HL-60/S4 treated with phorbol 12-myristate 13-acetate at 8.2 ng/mL for 4 days and 3 days (cell line): ENCODE results near the gene GPLD1.

Experiments used
- in situ Hi-C: fragments of 300-500 bp; cut with MboI; formaldehyde crosslinking; loops from 2 replicates; pipeline ENCODE4 v1.15.0; 2022; ENCODE audit warnings: low sequenced_read_pairs

The GPLD1 gene

DNA sequence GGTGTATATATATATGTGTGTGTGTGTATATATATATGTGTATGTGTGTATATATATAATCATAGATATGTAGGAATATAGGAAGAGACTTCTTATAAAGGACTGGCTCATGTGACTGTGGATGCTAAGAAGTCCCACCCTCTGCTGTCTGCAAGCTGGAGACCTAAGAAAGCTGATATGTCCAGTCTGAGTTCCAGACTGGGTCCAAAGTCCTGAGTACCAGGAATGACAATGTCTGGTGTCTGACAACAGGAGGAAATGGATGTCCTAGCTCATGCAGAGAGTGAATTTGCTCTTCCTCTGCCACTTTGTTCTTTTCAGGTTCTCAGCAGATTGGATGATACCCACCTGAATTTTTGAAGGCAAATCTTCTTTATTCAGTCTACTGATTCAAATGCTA, 12.5 kb upstream of the GPLD1 start:
- in situ Hi-C loops: no loop called here

DNA sequence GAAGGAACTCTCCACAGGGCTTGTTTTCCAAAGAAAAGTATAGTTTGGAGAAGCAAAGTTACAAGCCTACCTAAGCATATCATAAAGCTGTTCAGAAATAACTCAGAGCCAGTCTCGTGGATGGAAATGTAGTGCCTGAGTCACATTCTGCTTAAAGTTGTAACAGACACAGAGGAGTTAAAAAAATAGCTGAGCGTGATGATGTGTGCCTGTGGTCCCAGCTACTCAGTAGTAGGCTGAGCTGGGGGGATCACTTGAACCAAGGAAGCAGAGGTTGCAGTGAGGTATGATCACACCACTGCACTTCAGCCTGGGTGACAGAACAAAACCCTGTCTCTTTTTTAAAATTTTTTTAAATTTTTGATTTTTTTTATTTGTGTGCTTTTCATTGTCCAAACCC, 12.0 kb upstream of the GPLD1 start:
- in situ Hi-C loops: no loop called here

DNA sequence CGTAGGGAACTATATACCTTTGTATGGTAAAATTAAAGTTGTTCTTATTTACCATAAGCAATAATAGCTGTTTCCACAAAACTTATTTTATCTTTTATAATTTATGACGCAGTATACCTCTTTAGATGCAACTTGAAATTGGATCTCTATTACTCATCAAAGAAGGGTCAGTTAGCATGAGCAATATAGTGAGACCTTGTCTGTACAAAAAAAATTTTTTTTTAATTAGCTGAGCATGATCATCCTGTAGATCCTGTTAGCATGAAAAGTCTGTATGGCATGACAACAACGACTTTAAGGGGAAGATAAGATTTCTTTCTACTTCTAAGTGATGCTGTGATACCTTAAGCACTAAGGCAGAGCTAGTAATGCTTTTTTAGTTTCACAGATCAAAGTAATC, 11.3 kb upstream of the GPLD1 start:
- in situ Hi-C loops: no loop called here

DNA sequence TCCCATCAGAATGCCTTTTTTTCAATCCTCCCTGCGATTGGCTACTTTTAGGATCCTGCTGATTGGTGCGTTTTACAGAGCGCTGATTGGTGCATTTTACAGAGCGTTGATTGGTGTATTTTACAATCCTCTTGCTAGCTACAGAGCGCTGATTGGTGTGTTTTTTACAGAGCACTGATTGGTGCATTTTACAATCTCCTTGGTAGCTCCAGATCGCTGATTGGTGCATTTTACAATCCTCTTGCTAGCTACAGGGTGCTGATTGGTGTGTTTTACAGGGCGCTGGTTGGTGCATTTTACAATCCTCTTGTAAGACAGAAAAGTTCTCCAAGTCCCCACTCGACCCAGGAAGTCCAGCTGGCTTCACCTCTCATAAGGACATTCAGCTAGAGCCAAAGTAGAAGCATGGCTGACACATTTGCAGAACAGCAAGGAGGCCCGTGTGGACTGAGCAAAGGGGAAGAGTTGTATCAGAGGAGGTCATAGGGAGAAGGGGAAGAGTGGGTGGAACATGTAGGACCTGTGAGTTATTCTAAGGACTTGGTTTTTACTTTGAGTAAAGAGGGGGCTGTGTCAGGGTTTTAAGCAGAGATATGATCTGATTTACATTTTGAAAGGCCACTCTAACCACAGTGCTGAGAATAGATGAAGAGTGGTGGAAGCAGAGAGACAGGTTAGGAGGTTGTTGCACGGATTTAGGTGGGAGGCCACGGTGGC, 8.0 kb upstream of the GPLD1 start:
- in situ Hi-C loops: no loop called here

DNA sequence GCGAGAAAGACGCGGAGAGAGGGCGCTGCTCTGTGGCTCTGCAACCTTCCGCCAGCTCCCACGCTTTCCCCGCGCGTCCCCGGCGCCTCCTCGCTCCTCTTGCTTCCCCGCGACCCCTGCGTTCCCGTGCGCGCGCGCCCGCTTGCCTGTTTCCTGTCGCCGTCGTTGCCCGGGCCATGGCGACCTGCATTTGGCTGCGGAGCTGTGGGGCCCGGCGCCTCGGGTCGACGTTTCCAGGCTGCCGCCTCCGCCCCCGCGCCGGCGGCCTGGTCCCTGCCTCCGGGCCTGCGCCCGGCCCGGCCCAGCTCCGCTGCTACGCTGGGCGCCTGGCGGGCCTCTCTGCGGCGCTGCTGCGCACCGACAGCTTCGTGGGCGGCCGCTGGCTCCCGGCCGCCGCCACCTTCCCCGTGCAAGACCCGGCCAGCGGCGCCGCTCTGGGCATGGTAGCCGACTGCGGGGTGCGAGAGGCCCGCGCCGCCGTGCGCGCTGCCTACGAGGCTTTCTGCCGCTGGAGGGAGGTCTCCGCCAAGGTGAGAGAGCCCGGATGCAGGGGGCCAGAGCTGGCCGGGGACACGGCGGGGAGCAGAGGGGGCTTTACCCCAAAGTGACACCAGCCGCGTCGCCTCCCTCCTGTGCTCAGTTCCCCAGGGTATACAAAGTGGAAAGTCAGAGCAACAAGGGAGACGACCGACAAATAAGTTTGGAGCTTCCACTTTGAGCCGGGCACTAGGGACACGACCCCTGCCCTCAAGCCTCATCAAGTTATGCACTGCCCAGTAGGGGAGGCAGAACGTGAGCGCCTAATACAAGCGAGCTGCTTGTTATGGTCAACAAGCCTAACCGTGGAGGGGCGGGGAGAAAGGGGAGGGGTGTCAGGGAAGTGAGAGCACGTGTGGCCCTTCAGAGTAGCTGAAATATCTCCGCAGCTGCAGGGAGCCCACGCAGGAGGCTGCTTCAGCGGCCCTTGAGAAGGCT, 5.7 kb upstream of the GPLD1 start, which contains the start of gene ALDH5A1:
ALDH5A1 (plus strand) TSS at position 149 of the 975 bp plus-strand sequence; CDS start at position 177, 28 bp downstream.
- in situ Hi-C loops: no loop called here

DNA sequence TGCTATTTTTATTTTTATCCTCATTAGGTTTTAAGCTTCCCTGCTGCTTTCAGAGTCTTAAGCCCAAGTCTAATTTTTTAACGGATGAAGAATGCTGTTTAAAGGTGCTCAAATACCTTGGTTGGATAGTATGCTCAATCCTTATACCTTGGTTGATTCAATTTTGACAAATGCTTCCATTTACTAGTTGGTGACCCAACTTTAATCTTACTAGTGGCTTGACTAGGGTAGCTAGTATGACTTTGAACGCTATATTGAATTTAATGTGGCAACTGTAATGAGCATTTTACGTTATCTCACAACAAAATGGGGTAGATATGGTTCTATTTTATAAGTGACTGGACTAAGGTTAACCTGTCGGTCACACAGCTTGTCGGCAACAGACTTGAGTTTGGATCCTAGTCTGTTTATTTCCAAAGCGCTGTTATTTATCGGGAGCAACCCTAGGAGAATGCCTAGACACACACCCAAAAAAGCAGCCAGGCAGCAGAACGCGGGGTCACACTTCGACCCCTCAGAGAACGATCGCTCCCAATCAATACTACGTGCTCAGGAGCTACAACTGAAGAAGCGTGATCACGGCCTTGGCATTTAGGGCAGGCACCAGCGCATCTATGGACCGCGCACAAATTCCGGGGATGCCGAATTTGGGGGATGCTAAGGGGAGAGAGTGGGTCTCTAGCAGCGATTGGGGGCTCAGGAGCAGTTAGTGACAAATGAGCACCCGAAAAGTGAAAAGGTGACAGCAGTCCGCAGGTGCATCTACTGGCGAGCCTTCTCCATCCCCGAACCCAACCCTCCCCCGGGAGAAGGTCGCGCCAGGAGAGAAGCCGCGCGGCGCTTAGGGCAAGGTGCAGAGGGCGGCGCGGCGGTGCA, 4.8 kb upstream of the GPLD1 start:
- in situ Hi-C loops: no loop called here

DNA sequence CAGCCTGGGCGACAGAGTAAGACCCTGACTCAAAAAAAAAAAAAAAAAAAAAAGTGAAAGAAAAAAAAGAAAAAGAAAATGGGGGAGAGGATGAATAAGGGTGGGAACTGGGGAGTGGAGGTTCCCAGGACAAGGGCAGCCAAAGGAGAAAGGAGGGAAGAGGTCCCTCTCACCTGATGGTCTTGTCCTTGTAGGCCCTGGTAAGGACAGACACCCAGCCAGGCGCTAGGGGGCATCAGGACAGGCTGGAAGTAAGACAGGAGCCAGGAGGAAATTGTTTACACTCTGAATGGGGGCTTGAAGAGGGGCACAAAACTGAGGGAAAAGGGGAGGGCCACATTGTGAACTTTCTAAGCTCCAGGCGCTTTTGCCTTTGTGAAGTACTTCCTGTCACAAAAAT, 3.1 kb upstream of the GPLD1 start:
- in situ Hi-C loops: no loop called here

DNA sequence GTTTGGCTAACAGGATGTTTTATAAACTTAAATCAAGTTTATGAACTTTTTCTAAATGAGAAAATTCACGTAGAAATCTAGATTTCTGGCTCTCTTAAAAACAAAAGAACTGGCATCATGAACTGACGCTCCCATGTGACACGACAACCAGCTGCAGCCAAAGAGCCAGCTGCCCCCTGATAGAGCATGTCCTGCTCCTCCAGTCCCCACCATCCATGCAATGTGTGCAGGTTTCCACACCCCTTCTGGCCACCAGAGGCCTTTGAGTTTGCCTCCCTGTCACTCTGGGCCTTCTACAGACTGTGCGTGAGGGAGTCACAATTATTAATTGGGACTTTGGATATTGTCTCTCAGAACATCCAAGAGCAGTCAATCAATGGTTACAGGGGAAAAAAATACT, 1.6 kb upstream of the GPLD1 start:
- in situ Hi-C loops: no loop called here

DNA sequence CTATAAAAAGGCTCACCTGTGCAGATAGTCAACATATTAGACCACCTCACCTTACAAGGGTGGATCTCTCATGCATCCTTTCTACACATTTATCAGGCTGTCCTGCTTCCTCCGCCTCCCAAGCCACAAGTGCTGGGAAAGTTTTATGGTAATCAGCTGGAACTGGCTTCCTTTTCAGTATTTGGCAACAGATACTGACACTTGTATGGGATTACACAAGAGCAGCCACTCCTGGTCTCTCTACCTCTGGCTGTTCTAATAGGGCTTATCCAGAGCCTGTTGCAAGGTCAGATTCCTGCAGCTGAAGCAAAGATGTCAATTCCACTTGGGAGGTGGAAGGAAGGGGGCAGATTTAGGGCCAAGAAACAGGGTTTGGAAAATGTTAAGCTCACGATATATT, 503 bp upstream of the GPLD1 start:
- in situ Hi-C loops: no loop called here

DNA sequence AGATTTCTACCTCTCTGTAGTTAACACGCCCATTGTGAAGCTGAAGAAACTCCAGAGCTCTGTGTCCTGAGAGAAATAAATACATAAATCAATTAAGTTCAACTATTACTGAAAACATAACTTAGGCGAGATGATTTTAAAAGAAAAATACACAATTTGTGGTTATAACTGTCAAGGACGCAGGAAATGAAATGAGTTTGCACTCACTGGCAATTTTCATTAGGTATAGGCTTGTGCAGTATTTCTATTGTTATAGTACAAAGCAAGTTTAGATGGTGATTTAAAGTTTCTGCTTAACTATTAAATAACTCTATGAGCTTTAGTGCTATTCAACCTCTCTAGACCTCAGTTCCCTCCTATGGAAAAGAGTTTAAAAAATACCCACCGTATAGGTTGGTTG, 3.3 kb downstream of the GPLD1 start:
- in situ Hi-C loops: no loop called here

DNA sequence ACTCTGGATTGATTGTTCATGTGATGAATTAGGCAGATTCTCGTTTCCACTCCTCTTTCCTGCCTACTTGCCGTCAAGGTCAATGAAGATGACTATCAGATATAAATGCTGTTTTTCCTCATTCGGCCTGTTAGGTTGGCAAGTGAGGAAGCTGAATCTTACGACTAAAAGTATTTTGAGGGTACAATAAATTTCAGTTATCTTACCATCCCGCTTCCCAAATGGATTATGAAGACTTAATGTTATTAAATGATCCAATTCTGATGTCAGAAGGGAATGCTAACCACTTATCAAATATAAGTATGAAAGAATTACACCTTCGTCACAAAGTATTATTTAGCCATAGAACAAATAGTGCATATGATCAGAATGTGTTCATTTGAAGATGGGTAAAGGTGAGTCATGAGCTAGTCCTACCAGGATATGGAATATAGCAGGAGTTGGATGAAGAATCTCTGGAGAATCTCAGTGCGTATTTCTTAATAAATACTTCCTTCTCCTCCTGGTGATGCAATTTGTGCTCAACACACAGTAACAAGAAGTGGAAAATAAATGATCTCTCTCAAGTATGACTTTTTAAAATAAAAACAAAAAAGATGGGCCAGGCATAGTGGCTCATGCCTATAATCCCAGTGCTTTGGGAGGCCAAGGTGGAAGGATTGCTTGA, 4.6 kb downstream of the GPLD1 start:
- in situ Hi-C loops: no loop called here

DNA sequence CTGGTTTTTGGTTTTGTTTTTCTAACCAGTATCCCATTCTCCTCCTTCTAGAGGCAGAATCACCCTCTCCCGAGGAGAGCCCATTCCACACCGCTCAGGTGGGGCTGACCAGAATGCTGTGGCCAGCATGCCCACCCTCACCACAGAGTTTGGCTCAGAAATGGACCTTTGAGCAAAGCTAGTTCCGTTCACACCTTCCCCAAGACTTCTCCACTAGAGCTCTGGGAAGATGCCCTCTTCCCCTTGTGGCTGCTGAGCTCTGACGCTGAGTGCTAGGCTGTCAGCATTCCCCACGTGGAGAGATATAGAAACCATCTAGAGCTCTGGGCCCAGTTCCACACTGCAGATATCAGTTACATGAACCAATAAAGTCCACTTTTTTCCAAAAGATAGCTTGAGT, 7.9 kb downstream of the GPLD1 start:
- in situ Hi-C loops: no loop called here

DNA sequence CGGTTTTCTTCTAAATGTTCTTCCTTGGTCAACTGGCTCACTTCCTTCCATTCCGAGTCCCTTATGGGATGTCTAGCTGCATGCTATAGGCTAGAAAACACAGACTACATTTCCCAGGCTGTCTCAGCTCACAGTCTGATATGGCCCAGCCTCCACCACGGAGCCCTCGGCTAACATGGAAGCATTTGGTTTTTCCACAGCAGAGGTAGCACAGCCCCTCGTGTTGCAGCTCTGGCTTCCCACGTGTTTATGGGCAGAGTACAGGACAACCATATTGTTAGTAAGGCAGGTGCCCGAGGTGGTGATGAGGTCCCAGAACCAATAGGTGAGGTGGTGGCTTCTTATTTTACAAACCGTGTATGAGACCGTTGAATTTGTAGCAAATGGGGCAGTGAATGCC, 8.7 kb downstream of the GPLD1 start:
- in situ Hi-C loops: no loop called here

DNA sequence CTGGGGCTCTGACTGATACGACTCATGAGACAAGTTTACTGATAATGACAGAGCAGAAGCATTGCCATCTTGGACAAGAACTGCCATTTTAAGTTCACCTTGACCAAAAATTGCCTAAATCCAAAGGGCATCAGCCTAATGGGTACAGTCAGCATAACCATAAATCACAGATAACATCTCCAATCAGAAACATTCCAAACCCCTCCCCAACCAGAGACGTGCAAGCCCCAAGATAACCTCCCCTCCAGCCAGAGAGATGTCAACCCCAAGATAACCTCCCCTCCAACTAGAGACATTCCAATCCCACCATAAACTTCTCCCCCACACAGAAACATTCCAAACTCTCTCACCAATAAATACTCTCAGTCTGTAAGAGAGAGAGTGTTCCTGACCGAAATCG, 10.5 kb downstream of the GPLD1 start:
- in situ Hi-C loops: no loop called here

DNA sequence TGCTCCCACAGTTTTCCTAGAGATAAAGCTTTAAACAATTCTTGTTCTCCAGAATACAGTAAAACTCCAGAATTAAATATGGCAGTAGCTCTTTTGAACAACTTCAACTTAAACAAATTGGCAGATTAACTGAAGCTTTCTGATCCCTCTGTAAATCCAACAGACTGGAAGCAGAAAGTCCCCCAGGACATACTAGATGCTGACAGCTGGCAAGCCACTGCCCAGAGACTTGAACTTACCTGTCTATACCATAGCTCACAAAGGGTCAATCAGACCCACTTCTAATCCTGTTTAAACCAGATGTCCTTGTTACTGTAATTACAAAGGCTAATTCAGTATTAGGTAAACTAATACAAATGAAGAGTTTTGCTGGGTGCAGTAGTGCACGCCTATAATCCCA, 12.3 kb downstream of the GPLD1 start:
- in situ Hi-C loops: no loop called here

DNA sequence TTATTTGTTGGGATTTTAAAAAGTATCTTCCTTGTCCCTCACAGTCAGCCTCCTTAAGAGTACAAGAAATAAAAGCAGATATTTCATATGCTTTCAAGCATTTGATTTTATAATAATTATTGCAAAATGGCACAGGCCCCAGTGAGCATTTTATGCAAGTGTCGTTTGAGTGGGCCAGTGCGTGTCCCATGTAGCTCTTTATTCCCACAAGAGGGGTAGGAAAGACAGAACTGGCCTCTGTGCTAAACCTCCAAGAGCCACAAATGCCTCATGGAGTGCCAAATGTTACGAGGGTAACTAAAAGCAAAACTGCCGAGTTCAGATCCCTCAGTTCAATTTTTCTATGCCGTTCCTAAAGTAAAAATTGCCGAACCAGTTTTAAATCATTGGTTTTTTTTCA, 12.7 kb downstream of the GPLD1 start:
- in situ Hi-C loops: no loop called here

DNA sequence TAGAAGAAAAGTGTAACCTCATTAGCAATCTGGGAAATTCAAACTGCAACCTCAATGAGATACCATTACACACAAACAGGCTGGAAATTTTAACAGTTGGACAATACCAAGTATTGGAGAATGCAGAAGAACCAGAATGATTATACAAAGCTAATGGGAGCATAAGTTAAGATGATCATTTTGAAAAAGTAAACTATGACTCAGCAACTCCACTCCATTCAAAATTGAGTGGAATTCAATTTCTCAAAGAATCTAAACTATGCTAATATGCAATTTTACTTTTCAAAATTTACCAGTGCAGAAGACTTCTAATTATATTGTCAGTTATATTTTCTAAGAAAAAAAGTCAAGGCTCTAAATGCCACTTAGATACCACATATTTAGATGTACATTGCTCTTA, 17.2 kb downstream of the GPLD1 start:
- in situ Hi-C loops: no loop called here

DNA sequence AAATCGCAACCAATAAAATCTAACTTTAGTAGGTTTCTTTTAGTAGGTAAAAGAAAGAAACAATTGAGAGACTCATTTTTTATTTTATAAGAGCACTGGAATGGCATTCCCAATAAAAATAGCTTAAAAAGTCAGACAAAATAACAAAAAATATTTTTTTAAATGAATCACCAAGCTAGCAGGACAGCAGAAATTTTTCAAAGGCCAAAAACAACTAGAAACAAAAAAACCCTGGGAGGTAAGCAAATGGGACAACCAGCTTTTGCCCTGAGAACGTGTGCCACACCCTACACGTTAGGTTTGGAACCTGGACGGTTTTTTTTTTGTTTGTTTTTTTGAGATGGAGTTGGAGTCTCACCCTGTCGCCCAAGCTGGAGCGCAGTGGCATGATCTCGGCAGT, 19.6 kb downstream of the GPLD1 start:
- in situ Hi-C loops: no loop called here

DNA sequence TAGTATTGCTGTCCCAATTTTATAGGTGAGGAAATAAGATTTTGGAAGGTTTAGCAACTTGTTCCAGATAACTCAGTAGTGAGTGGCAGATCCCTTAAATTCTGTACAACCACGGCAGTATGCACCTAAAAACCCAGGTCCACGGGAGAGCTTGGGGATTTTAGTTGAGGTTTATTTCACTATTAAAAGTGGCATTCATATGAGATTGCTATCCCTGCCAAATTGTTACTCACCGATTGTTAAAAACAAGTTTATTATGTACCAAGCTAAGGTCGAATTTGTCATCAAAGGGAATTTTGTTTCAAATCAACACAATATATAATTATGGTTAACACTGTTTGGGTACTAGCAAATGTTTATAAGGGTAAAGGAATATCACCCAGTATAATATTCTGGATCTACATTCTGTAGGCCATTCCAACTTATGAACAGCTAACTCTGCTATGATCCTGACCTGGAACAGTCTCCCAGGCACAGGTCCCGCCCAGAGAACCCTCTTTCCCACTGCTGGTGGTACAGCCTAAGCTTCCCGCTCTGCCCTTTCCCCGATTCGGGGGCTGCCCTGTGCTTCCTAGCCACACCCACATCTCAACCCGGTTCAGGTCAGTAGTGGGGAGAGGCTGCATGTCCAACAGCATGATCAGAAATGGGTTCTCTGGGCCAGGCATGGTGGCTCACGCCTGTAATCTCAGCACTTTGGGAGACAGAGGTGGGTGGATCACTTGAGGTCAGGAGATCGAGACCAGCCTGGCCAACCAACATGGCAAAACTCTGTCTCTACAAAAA, 24.9 kb downstream of the GPLD1 start:
- in situ Hi-C loops: no loop called here

DNA sequence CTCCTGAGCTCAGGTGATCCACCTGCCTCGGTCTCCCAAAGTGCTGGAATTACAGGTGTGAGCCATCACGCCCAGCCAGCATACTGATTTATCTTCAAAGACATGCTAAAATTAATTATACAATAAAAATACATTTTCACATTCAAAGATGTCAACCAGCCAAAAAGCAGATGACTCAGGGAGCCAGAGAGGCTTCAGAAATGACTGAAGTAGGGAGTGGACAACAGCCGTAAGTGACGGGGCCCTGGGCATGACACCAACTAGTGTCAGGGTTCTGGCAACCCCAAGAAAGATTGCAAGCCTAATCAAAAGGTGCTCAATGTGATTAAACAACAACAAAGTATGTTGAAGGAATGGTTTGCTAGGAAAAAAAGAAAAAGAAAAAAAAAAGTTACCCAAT, 28.4 kb downstream of the GPLD1 start:
- in situ Hi-C loops: no loop called here
